CD4-positive, alpha-beta T cell (primary cell): ENCODE measurements around the gene TBX22. TPM values are rescaled to one million over a fixed set of nuclear protein-coding genes. Genes with fewer than 3 reads are reported as not detected.

Experiments used
- ATAC-seq: fragments of 200-7000 bp; cut with Tn5 transposase; one replicate; pipeline ENCODE4 v1.10.0; 2022; ENCODE audit warnings: mild to moderate bottlenecking; ENCODE audit not compliant: poor library complexity
- CTCF ChIA-PET: fragments of 350-600 bp; sonication (Branson Sonifier 250); formaldehyde crosslinking; loops from one replicate; lab custom pipeline; 2021; ENCODE audit warnings: antibody characterized with exemption, inconsistent platforms; lab: Charles Lee
- POLR2A ChIA-PET: fragments of 350-600 bp; sonication (Branson Sonifier 250); formaldehyde crosslinking; loops from one replicate; lab custom pipeline; 2021; ENCODE audit warnings: antibody characterized with exemption, inconsistent platforms; lab: Charles Lee
- DNase-seq, 14 experiments: peaks; one replicate each; pipeline ENCODE4 v3.0.0-alpha.2; 2013 to 2020; ENCODE audit warnings: mixed read lengths in 2 of 14
- H3K27ac ChIP-seq, 2 donors: one replicate each; pipeline versions ENCODE4 v1.5.1 to v1.7.0; 2013; ENCODE audit warnings: low read length in 2 of 2, low read depth in 1 of 2, mild to moderate bottlenecking in 1 of 2
- H3K27me3 ChIP-seq, 2 experiments: 1 replicate in 1 of 2; 2 replicates in 1 of 2; pipeline versions ENCODE4 v1.6.1 to v1.7.0; 2013; ENCODE audit warnings: low read length in 2 of 2, control low read depth in 1 of 2, mild to moderate bottlenecking in 1 of 2, moderate library complexity in 1 of 2; ENCODE audit not compliant: insufficient read depth in 2 of 2, control insufficient read depth in 1 of 2
- H3K36me3 ChIP-seq: one replicate; pipeline ENCODE4 v1.6.1; 2013; ENCODE audit warnings: low read length, control low read depth; ENCODE audit not compliant: insufficient read depth
- H3K4me1 ChIP-seq: one replicate; pipeline ENCODE4 v1.6.1; 2013; ENCODE audit warnings: low read length, control low read depth; ENCODE audit not compliant: insufficient read depth
- H3K4me3 ChIP-seq: one replicate; pipeline ENCODE4 v1.5.1; 2013; ENCODE audit warnings: mild to moderate bottlenecking, low read length, moderate library complexity
- H3K9me3 ChIP-seq, 2 experiments: 1 replicate in 1 of 2; 2 replicates in 1 of 2; pipeline versions ENCODE4 v1.6.1 to v1.7.0; 2013; ENCODE audit warnings: low read length in 2 of 2, mild to moderate bottlenecking in 2 of 2, control low read depth in 1 of 2, moderate library complexity in 1 of 2; ENCODE audit not compliant: control insufficient read depth in 1 of 2, insufficient read depth in 1 of 2
- H3K27ac Mint-ChIP-seq: one replicate; pipeline ENCODE4 v1.8.0; 2020; ENCODE audit warnings: mixed read lengths
- H3K27me3 Mint-ChIP-seq: one replicate; pipeline ENCODE4 v1.8.0; 2021; ENCODE audit warnings: mixed read lengths
- H3K36me3 Mint-ChIP-seq: one replicate; pipeline ENCODE4 v1.8.0; 2021; ENCODE audit warnings: low read depth, mixed read lengths
- H3K4me1 Mint-ChIP-seq: one replicate; pipeline ENCODE4 v1.8.0; 2021; ENCODE audit warnings: low read depth, mixed read lengths
- H3K4me3 Mint-ChIP-seq: one replicate; pipeline ENCODE4 v1.8.0; 2020; ENCODE audit warnings: mild to moderate bottlenecking, mixed read lengths
- H3K9me3 Mint-ChIP-seq: one replicate; pipeline ENCODE4 v1.8.0; 2020; ENCODE audit warnings: mixed read lengths
- CTCF ChIP-seq: fragments of 200-600 bp; IDR thresholded peaks from one replicate; pipeline ENCODE4 v1.8.0; 2022; ENCODE audit warnings: antibody characterized with exemption, mild to moderate bottlenecking
- intact Hi-C, 2 experiments: fragments of 100-400 bp; cut with DNase I in 1 of 2; cut with micrococcal nuclease in 1 of 2; formaldehyde crosslinking; loops; one replicate each; pipeline versions ENCODE4 v1.15.1 to v1.9.0; 2023 to 2025; cut with DNase I, micrococcal nuclease
- polyA plus RNA-seq, 2 donors: library from polyadenylated mRNA; unstranded; fragments of 120-200 nt; gene quantifications; one replicate each; pipeline ENCODE4 v1.2.1, GENCODE V29; 2013
- total RNA-seq, 174 experiments: library from RNA in 2 of 174; stranded (reverse) in 2 of 174; gene quantifications; one replicate each; pipeline ENCODE4 v1.2.3 and lab custom pipeline; 2021 to 2026

Gene TBX22
- total RNA-seq (not detected), total RNA-seq (lab: John Stamatoyannopoulos, UW) (0 to 0.13 (median 0) reads per million in 172 experiments)
- polyA plus RNA-seq (2013, experiment 1 of 2): not detected
- polyA plus RNA-seq (2013, experiment 2 of 2): not detected

GRCh38 chrX:80014141-80014940, at the start of gene TBX22:
Gene TBX22 (plus strand): TSS chrX:80014753. CDS start chrX:80022270, 7,517 bp downstream.
- intact Hi-C loops: no loop called here

GRCh38 chrX:79975605-79976004, 38.9 kb upstream of the TBX22 start:
- no peak for ATAC-seq

More at GRCh38 chrX:80014141-80014940, at the start of gene TBX22:
- POLR2A ChIA-PET: no interaction called here
- H3K4me1 ChIP-seq: no peaks in the 10 kb centered on the region
- DNase-seq: no peak
- no peak for TF ChIP-seq CTCF
- H3K36me3 Mint-ChIP-seq: no peaks in the 10 kb centered on the region
- H3K4me1 Mint-ChIP-seq: no peaks in the 10 kb centered on the region
- no peak within 1 kb of the TSS for H3K4me3 Mint-ChIP-seq
- H3K36me3 ChIP-seq: no peaks in the 10 kb centered on the region
- peaks cover 3% of the 10 kb centered on the region for H3K27me3 Mint-ChIP-seq
- no peak within 1 kb of the TSS for H3K27ac ChIP-seq
- CTCF ChIA-PET: no interaction called here
- no peak within 1 kb of the TSS for H3K4me3 ChIP-seq
- no peaks in the 10 kb centered on the region for H3K9me3 Mint-ChIP-seq
- H3K9me3 ChIP-seq: peaks cover 0 to 4% of the 10 kb centered on the region in 2 experiments
- H3K27ac Mint-ChIP-seq: no peak within 1 kb of the TSS
- no peaks in the 10 kb centered on the region for H3K27me3 ChIP-seq
- ATAC-seq: no peak

GRCh38 chrX:80004458-80004857, 10.1 kb upstream of the TBX22 start:
- no peak overlapping the region for H3K27ac Mint-ChIP-seq
- H3K27ac ChIP-seq: no peak overlapping the region
- no peaks in the 10 kb centered on the region for H3K9me3 Mint-ChIP-seq
- no peak for DNase-seq
- H3K4me3 Mint-ChIP-seq: no peak overlapping the region
- intact Hi-C loops: no loop called here
- CTCF ChIA-PET: no interaction called here
- no peaks in the 10 kb centered on the region for H3K4me1 ChIP-seq
- no peak for ATAC-seq
- H3K36me3 ChIP-seq: no peaks in the 10 kb centered on the region
- H3K27me3 ChIP-seq: no peaks in the 10 kb centered on the region
- H3K36me3 Mint-ChIP-seq: no peaks in the 10 kb centered on the region
- POLR2A ChIA-PET: no interaction called here
- TF ChIP-seq CTCF: no peak
- H3K9me3 ChIP-seq: no peaks in the 10 kb centered on the region
- no peak overlapping the region for H3K4me3 ChIP-seq
- H3K27me3 Mint-ChIP-seq: no peaks in the 10 kb centered on the region
- no peaks in the 10 kb centered on the region for H3K4me1 Mint-ChIP-seq

More at GRCh38 chrX:79975605-79976004, 38.9 kb upstream of the TBX22 start:
- POLR2A ChIA-PET: no interaction called here
- CTCF ChIA-PET: no interaction called here
- DNase-seq: no peak
- Mint-ChIP-seq H3K9me3 (no peaks in the 10 kb centered on the region), H3K36me3 (no peaks in the 10 kb centered on the region), H3K27me3 (no peaks in the 10 kb centered on the region), H3K27ac (no peak overlapping the region), H3K4me1 (no peaks in the 10 kb centered on the region), H3K4me3 (no peak overlapping the region)
- no peak overlapping the region for H3K27ac ChIP-seq
- H3K4me1 ChIP-seq: no peaks in the 10 kb centered on the region
- intact Hi-C loops: no loop called here
- H3K4me3 ChIP-seq: no peak overlapping the region
- no peak for TF ChIP-seq CTCF
- no peaks in the 10 kb centered on the region for H3K36me3 ChIP-seq
- H3K9me3 ChIP-seq: peaks cover 0 to 3% of the 10 kb centered on the region in 2 experiments
- no peaks in the 10 kb centered on the region for H3K27me3 ChIP-seq
